Mucosa of gallbladder (tissue), 1 donor: Measurements from ENCODE around the gene LRWD1. TPM values are rescaled to one million over a fixed set of nuclear protein-coding genes. Genes with fewer than 3 reads are reported as not detected.
"Not testable (repeated sequence)": the region's sequence is repeated elsewhere in the genome, so short reads cannot be mapped to it uniquely, and the experiment has no call there.

Source experiments
- DNase-seq: peaks from one replicate; pipeline ENCODE4 v3.0.0-alpha.2; 2020; ENCODE audit warnings: low spot score
- total RNA-seq: library from RNA; stranded (reverse); gene quantifications from one replicate; pipeline ENCODE4 v1.2.1, GENCODE V29; 2021
- donor health status: DM: no; HTN: no; CAD: no.

LRWD1 gene
- total RNA-seq, 1 donor from 2014 or later = 18.2 TPM

- no peak for DNase-seq
Measured at GRCh38 chr7:102444961-102445673, 19.7 kb upstream of the LRWD1 start.

GRCh38 chr7:102445674-102446071 is 19.1 kb upstream of the LRWD1 start:
- DNase-seq = no peak

- no peak for DNase-seq
Measured at GRCh38 chr7:102446387-102447156, 18.2 kb upstream of the LRWD1 start.

- no peak for DNase-seq
Measured at GRCh38 chr7:102447311-102447710, 17.5 kb upstream of the LRWD1 start.

- no peak for DNase-seq
Measured at GRCh38 chr7:102449136-102449535, 15.6 kb upstream of the LRWD1 start.

- DNase-seq = no peak
Measured at GRCh38 chr7:102450242-102450641, 14.5 kb upstream of the LRWD1 start.

- no peak for DNase-seq
Measured at GRCh38 chr7:102451371-102452054, 13.3 kb upstream of the LRWD1 start.

- no peak for DNase-seq
Measured at GRCh38 chr7:102452451-102452850, 12.3 kb upstream of the LRWD1 start.

- no peak for DNase-seq
Measured at GRCh38 chr7:102453319-102453718, 11.5 kb upstream of the LRWD1 start.

- no peak for DNase-seq
Measured at GRCh38 chr7:102454468-102454867, 10.3 kb upstream of the LRWD1 start.

- DNase-seq = not testable (repeated sequence)
Measured at GRCh38 chr7:102454932-102455331, 9.9 kb upstream of the LRWD1 start.

GRCh38 chr7:102455596-102455995 is 9.2 kb upstream of the LRWD1 start:
- no peak for DNase-seq

GRCh38 chr7:102456327-102456726 is 8.5 kb upstream of the LRWD1 start:
- DNase-seq = no peak

GRCh38 chr7:102457352-102457924 is 7.3 kb upstream of the LRWD1 start:
- DNase-seq = no peak

- DNase-seq = no peak
Measured at GRCh38 chr7:102459221-102459844, 5.5 kb upstream of the LRWD1 start.

- DNase-seq = no peak
Measured at GRCh38 chr7:102460467-102460866, 4.3 kb upstream of the LRWD1 start.

GRCh38 chr7:102463841-102464576 is 775 bp upstream of the LRWD1 start:
- no peak for DNase-seq

- no peak for DNase-seq
Measured at GRCh38 chr7:102466097-102466496, 1.3 kb downstream of the LRWD1 start.

- no peak for DNase-seq
Measured at GRCh38 chr7:102467581-102468477, 3.0 kb downstream of the LRWD1 start.
